HG03354 (cell line): ENCODE measurements around the gene ENHO.

Experiments
- ATAC-seq: cut with Tn5 transposase; IDR thresholded peaks from one replicate; pipeline ENCODE4 v1.9.1; 2021; ENCODE audit warnings: mild to moderate bottlenecking; ENCODE audit not compliant: unreplicated experiment, poor library complexity, severe bottlenecking

ENHO gene

DNA sequence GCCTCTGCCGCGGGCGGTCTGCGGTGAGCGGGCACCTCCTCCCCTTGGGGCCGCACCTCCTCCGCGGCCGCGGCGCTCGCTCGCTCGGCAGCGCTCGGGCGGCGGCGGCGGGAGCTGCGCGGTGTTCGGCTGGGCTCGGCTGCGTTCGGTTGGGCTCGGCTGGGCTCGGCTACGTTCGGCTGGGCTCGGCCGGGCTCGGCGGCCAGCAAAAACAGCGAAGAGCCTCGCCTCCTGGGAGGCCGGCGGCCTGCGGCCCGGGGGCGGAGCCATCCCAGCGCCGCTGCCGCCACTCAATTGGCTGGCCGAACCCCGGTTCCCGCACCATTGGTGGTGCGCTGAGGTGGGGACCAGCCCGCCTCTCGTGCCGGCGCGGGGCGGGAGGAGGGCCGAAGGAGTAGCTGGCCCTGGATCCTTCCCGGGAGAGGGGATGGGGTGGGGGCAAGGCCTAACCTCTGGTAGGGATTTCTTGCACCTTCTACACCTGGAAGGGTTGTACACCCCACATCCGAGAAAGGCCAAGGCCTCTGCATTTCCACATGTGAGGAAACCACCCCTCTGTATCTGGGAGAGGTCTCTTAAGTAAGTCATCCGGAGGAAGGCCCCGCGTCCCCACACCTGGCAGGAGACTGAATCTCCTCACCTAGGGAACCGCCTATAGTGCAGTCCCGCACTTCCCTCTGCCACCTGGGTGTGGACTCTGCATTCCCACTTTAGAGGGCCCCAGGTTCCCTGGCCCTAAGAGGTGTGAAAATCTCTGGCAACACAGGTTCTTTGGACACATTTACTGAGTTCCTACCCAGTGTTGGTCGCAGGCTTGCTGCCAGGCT lies at the start of gene ENHO:
TSS of gene ENHO (minus strand) at position 20 of the 827 bp plus-strand sequence. CDS start 1,295 bp downstream, outside the sequence.
- ATAC-seq = peak; percentile 91

GRCh38 chr9:34572092-34572491 lies 49.3 kb upstream of the ENHO start:
- no peak for ATAC-seq

DNA sequence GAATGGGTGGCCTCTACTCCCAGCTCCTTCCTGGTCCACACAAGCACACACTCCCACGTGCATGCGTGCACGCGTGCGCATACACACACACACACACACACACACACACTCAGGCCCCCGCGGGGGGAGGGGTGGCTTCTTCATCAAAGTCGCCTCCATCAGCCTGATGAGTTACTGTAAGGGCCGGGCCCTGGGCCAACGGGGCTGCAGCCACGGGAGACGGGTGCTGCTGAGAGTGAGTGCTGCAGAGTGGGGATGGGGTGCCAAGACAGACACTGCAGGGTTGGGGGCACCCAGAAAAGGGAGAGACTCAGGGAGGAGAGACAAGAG lies 48.7 kb upstream of the ENHO start:
- no peak for ATAC-seq

- ATAC-seq = no peak
Measured at GRCh38 chr9:34570809-34571480, 48.2 kb upstream of the ENHO start.

GRCh38 chr9:34570376-34570775 lies 47.6 kb upstream of the ENHO start:
- ATAC-seq = no peak

DNA sequence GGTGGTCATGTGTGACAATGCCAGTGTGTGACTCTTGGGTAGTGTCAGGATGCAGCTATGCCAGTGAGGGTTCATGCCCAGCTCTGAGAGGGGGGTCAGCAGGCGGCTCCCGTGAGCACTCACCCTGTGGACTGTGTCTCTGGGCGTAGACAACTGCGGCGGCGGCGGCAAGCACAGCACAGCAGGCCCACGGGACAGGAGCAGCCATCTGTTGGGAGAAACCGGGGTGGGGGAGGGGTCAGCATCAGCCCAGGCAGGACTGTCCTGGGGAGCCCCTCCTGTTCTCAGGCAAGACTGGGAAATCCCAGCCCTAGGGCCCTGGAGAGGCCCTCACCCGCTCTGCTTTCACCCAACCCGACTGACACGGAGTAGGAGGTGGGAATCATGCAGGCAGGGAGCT lies 46.0 kb upstream of the ENHO start:
- no peak for ATAC-seq

DNA sequence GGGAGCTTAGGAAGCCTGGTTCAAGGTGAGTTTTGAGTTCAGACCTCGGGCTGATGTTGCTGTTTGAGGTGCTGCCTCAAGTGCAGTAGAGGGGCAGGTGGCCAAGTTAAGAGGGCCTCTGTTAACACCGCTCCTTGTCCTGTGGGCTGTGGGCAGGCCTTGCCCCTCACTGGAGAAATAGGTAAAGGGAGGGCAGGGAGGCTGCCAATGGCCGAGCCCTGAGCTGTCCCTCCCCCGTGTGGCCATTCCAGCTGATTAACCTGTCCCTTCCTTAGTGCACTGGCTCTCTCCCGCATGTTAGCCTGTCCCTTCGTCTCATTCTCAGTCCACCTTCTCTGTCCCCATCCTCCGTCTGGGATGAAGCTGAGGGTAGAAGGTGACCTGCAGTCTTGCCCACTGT lies 45.3 kb upstream of the ENHO start:
- no peak for ATAC-seq

DNA sequence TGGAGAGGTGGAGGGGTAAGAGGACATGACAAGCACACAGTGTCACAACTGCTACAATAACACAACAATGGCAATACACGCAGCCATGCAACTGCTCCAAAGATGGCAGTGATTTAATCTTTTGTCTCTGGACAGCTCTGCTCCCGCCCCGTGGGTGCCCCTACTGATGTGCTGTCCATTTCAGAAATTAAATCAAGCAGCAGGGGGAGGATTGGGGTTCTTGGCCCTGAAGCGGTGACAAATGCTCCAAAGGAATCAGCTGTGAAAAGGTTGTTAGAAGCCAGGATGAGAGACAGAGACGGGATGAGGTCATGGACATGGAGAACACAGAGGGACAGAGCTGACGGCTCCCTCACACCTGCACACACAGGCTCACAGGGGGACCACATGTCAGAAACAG lies 44.2 kb upstream of the ENHO start:
- no peak for ATAC-seq

- no peak for ATAC-seq
Measured at GRCh38 chr9:34566322-34566721, 43.5 kb upstream of the ENHO start.

- no peak for ATAC-seq
Measured at GRCh38 chr9:34565856-34566255, 43.1 kb upstream of the ENHO start.

DNA sequence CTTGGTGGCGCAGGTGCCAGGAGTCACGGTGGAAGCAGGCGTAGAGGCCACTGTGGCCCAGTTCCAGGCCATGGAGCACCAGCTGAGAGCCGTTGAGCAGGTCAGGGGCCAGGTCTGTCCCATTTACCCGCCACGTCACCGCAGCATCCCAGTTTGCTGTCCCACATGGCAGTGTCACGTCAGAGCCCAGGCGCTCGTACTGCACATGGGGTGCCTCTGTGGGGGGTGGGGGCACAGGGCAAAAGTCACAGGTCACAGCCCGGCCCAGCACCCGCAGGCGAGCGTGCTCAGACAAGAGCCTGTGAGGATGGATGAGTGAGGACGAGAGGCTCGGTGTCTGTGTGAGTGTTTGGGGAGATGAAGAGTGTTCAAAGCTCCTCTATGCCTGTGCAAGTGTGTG lies 41.8 kb upstream of the ENHO start:
- ATAC-seq = no peak

GRCh38 chr9:34563262-34563661 lies 40.5 kb upstream of the ENHO start:
- no peak for ATAC-seq

- no peak for ATAC-seq
Measured at GRCh38 chr9:34562135-34562745, 39.5 kb upstream of the ENHO start.

GRCh38 chr9:34560599-34561214 lies 37.9 kb upstream of the ENHO start:
- no peak for ATAC-seq

DNA sequence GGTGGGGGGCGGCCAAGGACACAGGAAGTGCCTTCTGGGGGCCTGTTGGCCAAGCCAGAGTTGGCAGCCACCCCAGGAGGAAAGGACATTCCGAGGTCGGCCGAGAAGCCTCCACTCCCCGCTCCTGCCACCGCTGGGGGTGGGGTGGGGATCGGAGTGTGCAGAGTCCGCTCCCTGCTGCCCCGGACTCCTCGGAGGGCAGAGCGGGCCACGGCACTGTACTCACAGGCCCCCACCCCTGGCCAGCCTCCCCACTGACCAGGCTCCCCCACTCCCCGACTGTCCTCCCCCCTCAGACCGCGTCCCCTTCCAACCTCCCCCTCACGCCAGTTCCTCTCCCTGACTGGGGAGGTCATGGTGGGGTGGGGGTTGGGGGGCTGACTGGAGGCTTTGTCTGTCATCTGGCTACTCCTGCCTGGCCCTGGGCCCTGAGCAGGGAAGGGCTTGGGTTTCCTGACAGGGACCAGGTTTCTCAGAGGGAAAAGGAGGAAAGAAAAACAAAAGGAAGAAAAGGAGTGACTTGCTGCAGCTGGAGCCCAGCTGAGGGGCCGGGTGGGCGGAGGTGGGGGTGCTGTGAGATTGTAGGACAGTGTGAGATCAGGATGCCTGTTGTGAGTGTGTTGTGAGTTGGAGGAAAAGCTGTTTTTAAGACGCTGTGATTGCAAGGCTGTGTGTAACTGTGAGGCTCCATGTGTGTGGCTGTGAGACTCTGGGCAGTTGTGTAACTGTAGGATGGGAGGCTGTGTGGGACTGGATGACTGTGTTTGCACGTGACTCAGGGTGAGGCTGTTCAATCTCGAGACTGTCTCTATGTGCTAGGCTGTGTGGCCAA lies 37.0 kb upstream of the ENHO start:
- no peak for ATAC-seq

DNA sequence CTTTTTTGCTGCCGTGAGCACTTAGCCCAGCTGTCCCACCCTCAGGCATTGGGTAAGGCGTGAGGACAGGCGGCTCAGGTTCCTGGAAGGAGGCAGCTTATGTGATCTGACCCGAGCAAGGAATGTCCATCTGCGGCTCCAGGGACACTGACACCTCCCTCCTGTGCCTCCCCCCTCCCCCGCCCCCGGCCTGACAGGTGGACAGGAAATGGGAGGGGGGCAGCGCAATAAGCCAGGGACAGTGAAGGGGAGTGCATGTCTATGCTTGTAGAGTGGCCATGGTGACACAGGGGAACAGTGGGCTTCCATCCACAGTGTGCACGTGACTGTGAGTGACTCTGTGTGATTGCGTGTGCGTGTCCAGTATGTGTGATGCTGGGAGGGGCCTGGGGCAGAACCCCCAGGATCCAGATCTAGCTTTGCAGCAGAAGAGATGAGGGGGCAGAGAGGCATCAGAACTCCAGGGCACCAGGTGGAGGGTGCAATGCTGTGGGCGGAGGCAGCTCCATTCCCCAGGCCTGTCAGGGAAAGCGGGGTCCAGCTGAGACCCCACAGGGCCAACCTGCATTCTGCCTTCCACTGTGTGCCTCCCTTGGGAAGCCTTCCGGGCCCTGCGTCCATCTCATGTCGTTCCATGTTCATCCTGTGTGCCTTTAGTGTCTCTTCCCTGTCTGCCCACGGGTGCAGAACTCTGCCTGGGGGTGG lies 36.3 kb upstream of the ENHO start:
- no peak for ATAC-seq

DNA sequence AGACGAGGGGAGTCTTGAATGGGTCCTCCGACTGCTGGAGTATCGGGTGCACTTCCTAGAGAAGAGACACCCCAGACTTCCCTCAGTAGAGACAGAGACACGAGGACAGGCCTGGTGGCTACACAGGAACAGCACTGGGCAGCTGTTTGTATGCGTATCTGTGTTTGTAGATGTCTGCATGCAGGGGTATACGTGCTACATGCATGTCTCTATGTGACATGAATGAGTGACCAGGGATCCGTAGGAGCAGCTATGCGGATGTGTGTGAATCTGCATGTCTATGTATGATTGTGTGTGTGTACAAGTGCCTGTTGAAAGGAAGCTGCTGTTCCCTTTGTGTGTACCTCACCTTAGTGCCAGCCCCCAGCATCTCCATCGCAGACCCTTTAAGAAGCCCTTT lies 35.6 kb upstream of the ENHO start:
- no peak for ATAC-seq

DNA sequence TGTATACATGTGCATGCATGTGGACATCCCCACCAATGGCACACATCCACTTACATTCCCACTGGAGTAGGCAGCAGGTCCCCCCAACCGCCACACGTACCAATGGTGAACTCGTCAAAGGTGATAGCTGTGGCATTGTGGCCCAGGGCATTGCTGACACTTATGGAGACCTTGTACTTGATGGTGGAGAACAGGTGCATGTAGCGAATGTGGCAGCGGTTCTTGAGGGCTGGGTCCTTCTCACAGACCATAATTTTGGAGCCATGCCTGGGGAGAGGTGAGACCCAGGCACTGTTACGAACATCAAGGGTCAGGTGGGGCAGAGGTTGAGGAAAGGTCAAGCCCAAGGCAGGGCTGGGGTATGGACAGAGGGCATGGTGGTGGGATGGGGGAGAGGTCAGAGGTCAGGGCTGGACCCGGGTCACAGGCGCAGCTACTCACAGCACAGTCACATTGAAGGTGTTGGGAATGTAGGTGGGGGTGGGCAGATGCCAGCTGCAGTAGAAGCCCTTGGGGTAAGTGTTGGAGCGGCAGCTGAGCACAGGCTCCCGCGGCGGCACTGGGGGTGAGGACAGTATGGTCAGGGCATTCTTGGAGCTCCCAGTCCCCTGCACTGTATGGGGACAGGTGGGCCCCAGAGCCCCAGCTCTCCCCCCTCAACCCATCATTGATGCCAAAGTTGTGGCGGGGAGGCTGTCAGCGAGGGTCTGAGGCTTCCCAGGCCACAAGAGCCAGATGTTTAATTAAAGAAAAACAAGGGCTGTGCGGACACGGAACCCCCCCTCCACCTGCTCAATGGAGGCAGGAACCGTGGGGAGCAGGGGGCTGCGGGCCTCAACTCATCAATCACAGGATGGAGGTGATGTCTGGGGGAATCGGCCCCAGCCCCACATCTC lies 34.9 kb upstream of the ENHO start:
- ATAC-seq = no peak
